Stimulated activated CD8-positive, alpha-beta memory T cell treated with anti-CD3 and anti-CD28 coated beads, Interleukin-7, amount 100 ng/mL, for 1 hour (primary cell): ENCODE measurements around the gene CXADR.
A peak's percentile ranks its signal among the peaks of the same experiment; 100 is the strongest.

Experiments used
- DNase-seq, 2 donors: peaks; one replicate each; pipeline ENCODE4 v3.0.0-alpha.2; 2020; ENCODE audit warnings: low read depth in 2 of 2

The CXADR gene

GRCh38 chr21:17607684-17608083 is 94.8 kb downstream of the CXADR start:
- DNase-seq: no peak

DNA sequence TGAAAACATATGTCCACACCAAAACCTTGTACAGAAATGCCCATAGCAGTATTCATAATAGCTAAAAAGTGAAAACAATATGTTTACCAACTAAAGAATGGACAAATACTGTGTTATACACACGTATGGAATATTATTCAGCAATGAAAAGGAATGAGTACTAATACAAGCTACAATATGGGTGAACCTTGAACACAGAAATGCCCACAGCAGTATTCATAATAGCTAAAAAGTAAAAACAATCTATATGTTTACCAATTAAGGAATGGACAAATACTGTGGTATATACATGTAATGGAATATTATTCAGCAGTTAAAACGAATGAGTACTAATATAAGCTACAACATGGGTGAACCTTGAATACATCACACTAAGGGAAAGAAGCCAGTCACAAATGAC is 96.8 kb downstream of the CXADR start:
- no peak for DNase-seq

DNA sequence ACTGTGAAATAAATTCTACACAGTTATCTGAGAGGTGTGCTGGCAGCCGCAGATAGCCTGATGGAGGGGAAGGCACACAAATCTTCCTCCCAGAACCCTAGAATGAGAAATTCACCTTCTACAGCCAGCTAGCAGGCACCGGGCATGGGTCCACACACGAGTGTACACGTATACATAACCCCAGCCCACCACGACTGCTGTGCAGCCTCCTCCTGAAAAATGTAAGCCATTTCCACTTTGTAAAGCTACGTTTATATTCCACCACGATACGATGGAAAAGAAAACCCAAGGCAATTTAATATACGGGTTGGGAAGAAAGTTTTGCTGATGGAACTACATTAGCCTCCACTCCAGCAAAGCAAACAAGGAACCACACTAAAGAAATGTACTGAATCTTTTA is 98.1 kb downstream of the CXADR start:
- no peak for DNase-seq

- peak; percentile 52 to 53 for DNase-seq
Observed at GRCh38 chr21:17611414-17612022, 98.7 kb downstream of the CXADR start.

- DNase-seq: no peak
Observed at GRCh38 chr21:17612023-17612564, 99.3 kb downstream of the CXADR start.

- DNase-seq: peak; percentile 64 to 72
Observed at GRCh38 chr21:17612565-17613241, 99.9 kb downstream of the CXADR start, which contains the start of gene BTG3. TSS of gene BTG3 (minus strand) at chr21:17612901. CDS start at chr21:17609144, 3,757 bp downstream.

- DNase-seq: no peak
Observed at GRCh38 chr21:17613242-17613676, 100.4 kb downstream of the CXADR start.

DNA sequence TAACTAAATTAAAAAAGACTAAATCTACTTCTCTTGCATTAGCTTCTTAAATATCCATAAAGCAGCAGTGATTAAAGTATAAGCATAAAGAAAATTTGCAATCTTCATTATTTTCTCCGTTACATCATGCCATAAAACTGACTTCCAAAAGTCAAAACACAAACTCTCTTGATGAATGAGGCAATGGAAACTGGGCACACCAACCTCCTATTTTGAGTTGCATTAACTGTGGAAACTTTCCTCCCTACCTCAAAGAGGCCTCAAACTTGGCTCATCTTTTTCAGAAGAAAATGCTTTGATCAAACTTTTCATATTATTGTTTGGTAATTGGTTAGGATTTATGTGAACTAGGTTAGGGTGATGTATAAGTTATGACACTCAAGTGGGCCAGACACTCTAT is 104.0 kb downstream of the CXADR start:
- DNase-seq: no peak

GRCh38 chr21:17622018-17622417 is 109.2 kb downstream of the CXADR start:
- no peak for DNase-seq

- DNase-seq: no peak
Observed at GRCh38 chr21:17631195-17631594, 118.4 kb downstream of the CXADR start.

GRCh38 chr21:17636711-17637110 is 123.9 kb downstream of the CXADR start:
- no peak for DNase-seq

GRCh38 chr21:17640821-17641220 is 128.0 kb downstream of the CXADR start:
- DNase-seq: no peak
